Parathyroid adenoma (tissue), 2 donors: ENCODE data around the gene ZC3H12C.

Experiments used
- H2AFZ ChIP-seq: fragments of 300-600 bp; sonication (generic); one replicate; pipeline ENCODE4 v1.7.0; 2017; ENCODE audit warnings: antibody characterized with exemption, mild to moderate bottlenecking
- H3K27ac ChIP-seq: fragments of 300-600 bp; sonication (generic); one replicate; pipeline ENCODE4 v1.7.0; 2017
- H3K27me3 ChIP-seq: fragments of 300-600 bp; sonication (generic); one replicate; pipeline ENCODE4 v1.7.0; 2017; ENCODE audit warnings: low read length; ENCODE audit not compliant: control insufficient read depth, insufficient read depth
- H3K36me3 ChIP-seq: fragments of 300-600 bp; sonication (generic); one replicate; pipeline ENCODE4 v1.7.0; 2017; ENCODE audit warnings: low read length; ENCODE audit not compliant: control insufficient read depth, insufficient read depth
- H3K4me1 ChIP-seq: fragments of 300-600 bp; sonication (generic); one replicate; pipeline ENCODE4 v1.7.0; 2017; ENCODE audit warnings: control low read depth
- H3K4me2 ChIP-seq: fragments of 300-600 bp; sonication (generic); one replicate; pipeline ENCODE4 v1.7.0; 2017; ENCODE audit warnings: low read length
- H3K4me3 ChIP-seq: fragments of 300-600 bp; sonication (generic); one replicate; pipeline ENCODE4 v1.7.0; 2017; ENCODE audit warnings: low read depth, low read length
- H3K79me2 ChIP-seq: fragments of 300-600 bp; sonication (generic); one replicate; pipeline ENCODE4 v1.7.0; 2017; ENCODE audit warnings: control low read depth
- H3K9ac ChIP-seq: fragments of 300-600 bp; sonication (generic); one replicate; pipeline ENCODE4 v1.7.0; 2017; ENCODE audit warnings: mild to moderate bottlenecking
- H3K9me3 ChIP-seq: fragments of 300-600 bp; sonication (generic); one replicate; pipeline ENCODE4 v1.7.0; 2017; ENCODE audit warnings: low read length; ENCODE audit not compliant: control insufficient read depth
- CTCF ChIP-seq: fragments of 300-600 bp; sonication (generic); IDR thresholded peaks from one replicate; pipeline ENCODE4 v1.7.0; 2017; ENCODE audit warnings: antibody characterized with exemption, mild to moderate bottlenecking
- donor health status: primary hyperparathyroidism.

The ZC3H12C gene

DNA sequence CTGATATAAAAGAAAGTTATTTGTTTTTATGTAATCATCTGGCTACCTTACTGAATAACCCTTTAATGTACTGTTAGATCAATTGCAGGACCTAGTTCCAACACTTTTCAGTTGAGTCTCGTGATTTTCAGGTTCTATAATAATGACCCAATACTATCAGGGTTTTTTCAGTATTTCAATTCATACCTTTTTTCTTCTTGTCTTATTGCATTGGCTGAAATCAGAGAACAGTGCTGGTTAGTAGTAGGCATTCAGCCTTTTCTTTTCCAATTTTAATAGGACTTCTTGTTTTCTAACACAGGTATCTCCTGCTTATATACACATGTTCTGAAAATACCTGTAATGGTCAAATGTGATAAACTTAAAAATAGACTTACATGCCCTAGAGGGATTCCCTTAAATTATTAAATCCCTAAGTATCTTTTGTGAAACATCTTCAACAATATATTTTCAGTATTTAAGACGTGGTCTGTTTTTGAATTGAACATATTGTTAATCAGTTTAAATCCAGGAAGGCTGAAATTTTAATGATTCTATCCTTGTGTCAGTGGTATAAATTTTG is 13.6 kb downstream of the ZC3H12C start:
- H3K9me3 ChIP-seq, result no peaks in the 10 kb centered on the region
- H3K4me2 ChIP-seq, result no peak overlapping the region
- H3K27ac ChIP-seq, result no peak overlapping the region
- TF ChIP-seq CTCF, result no peak
- H3K9ac ChIP-seq, result no peak overlapping the region
- H3K4me1 ChIP-seq, result no peaks in the 10 kb centered on the region
- no peaks in the 10 kb centered on the region for H3K36me3 ChIP-seq
- H2AFZ ChIP-seq, result no peak overlapping the region
- no peak overlapping the region for H3K4me3 ChIP-seq
- no peaks in the 10 kb centered on the region for H3K27me3 ChIP-seq
- peaks cover 10% of the 10 kb centered on the region for H3K79me2 ChIP-seq

GRCh38 chr11:110110854-110111253 is 17.7 kb downstream of the ZC3H12C start:
- Histone ChIP-seq H3K4me1 (no peaks in the 10 kb centered on the region), H3K27ac (no peak overlapping the region), H2AFZ (no peak overlapping the region), H3K27me3 (no peaks in the 10 kb centered on the region), H3K9ac (no peak overlapping the region), H3K4me3 (no peak overlapping the region), H3K9me3 (no peaks in the 10 kb centered on the region), H3K4me2 (no peak overlapping the region), H3K79me2 (peaks cover 14% of the 10 kb centered on the region), H3K36me3 (no peaks in the 10 kb centered on the region)
- TF ChIP-seq CTCF, result no peak

- Histone ChIP-seq H3K79me2 (peaks cover 7% of the 10 kb centered on the region), H3K4me3 (no peak overlapping the region), H3K36me3 (no peaks in the 10 kb centered on the region), H3K9ac (no peak overlapping the region), H2AFZ (no peak overlapping the region), H3K27me3 (no peaks in the 10 kb centered on the region), H3K4me1 (no peaks in the 10 kb centered on the region), H3K4me2 (no peak overlapping the region), H3K9me3 (no peaks in the 10 kb centered on the region), H3K27ac (no peak overlapping the region)
- no peak for TF ChIP-seq CTCF
Measured at GRCh38 chr11:110112457-110112856, 19.3 kb downstream of the ZC3H12C start.

- peaks cover 4% of the 10 kb centered on the region for H3K79me2 ChIP-seq
- no peak overlapping the region for H3K27ac ChIP-seq
- TF ChIP-seq CTCF, result no peak
- H3K4me1 ChIP-seq, result no peaks in the 10 kb centered on the region
- H3K27me3 ChIP-seq, result no peaks in the 10 kb centered on the region
- no peak overlapping the region for H3K9ac ChIP-seq
- H3K4me2 ChIP-seq, result no peak overlapping the region
- H3K4me3 ChIP-seq, result no peak overlapping the region
- no peaks in the 10 kb centered on the region for H3K9me3 ChIP-seq
- H3K36me3 ChIP-seq, result no peaks in the 10 kb centered on the region
- H2AFZ ChIP-seq, result no peak overlapping the region
Measured at GRCh38 chr11:110113505-110113904, 20.3 kb downstream of the ZC3H12C start.

GRCh38 chr11:110113973-110114372 is 20.8 kb downstream of the ZC3H12C start:
- no peaks in the 10 kb centered on the region for H3K27me3 ChIP-seq
- H3K4me3 ChIP-seq, result no peak overlapping the region
- H3K9me3 ChIP-seq, result no peaks in the 10 kb centered on the region
- H3K36me3 ChIP-seq, result no peaks in the 10 kb centered on the region
- H3K4me2 ChIP-seq, result no peak overlapping the region
- no peak overlapping the region for H3K27ac ChIP-seq
- H3K9ac ChIP-seq, result no peak overlapping the region
- no peak overlapping the region for H2AFZ ChIP-seq
- H3K4me1 ChIP-seq, result no peaks in the 10 kb centered on the region
- TF ChIP-seq CTCF, result no peak
- peaks cover 4% of the 10 kb centered on the region for H3K79me2 ChIP-seq
